Measurements from ENCODE around the gene PRDM16.

PRDM16 gene

DNA sequence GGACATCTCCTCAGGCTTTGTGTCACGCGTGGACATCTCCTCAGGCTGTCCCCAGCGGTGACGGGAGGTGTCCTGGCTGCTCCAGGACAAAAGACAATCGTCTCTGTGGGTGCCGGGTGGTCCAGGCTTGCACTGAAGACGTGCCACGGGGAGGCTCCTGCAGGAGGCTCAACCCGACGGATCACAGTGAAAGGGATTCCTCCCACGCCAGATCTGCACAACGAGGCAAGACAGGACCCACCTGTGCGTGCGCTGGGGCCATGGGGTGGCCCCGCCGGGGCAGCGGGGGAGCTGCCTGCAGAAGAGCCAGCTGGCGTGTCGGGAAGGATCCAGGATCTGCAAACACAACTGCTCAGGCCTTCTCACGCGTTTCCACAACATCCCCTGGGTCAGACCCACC, 366.7 kb downstream of the PRDM16 start:
- TF ChIP-seq CTCF (IDR thresholded peaks at IDR 0.05; ENCODE audit: low read length) (no peak), EZH2 (IDR thresholded peaks at IDR 0.05; ENCODE audit: borderline replicate concordance, low read length) (no peak)
- H3K4me2 ChIP-seq (ENCODE audit: low read length): no peak overlapping the region
- no peaks in the 10 kb centered on the region for H3K4me1 ChIP-seq (ENCODE audit: insufficient read depth, low read length, severe bottlenecking)
- H3K27me3 ChIP-seq (ENCODE audit: insufficient read depth, low read length): no peaks in the 10 kb centered on the region
- H3K9ac ChIP-seq (ENCODE audit: low read length): no peak overlapping the region
- H4K20me1 ChIP-seq (ENCODE audit: insufficient read depth, low read length): no peaks in the 10 kb centered on the region
- no peaks in the 10 kb centered on the region for H3F3A ChIP-seq (ENCODE audit: insufficient read depth, low read length)
- no peaks in the 10 kb centered on the region for H3K9me2 ChIP-seq (ENCODE audit: low read depth, low read length)
- no peak overlapping the region for H2AFZ ChIP-seq (ENCODE audit: low read length)
- no peaks in the 10 kb centered on the region for H3K79me2 ChIP-seq (ENCODE audit: insufficient read depth, low read length)
- H3K9me3 ChIP-seq (ENCODE audit: low read length): no peaks in the 10 kb centered on the region
- no peaks in the 10 kb centered on the region for H3K36me3 ChIP-seq (ENCODE audit: insufficient read depth, low read length)
- H3K27ac ChIP-seq (ENCODE audit: low read depth, low read length, poor library complexity, severe bottlenecking): no peak overlapping the region
- H3K4me3 ChIP-seq (ENCODE audit: low read depth, low read length, poor library complexity, severe bottlenecking): no peak overlapping the region

DNA sequence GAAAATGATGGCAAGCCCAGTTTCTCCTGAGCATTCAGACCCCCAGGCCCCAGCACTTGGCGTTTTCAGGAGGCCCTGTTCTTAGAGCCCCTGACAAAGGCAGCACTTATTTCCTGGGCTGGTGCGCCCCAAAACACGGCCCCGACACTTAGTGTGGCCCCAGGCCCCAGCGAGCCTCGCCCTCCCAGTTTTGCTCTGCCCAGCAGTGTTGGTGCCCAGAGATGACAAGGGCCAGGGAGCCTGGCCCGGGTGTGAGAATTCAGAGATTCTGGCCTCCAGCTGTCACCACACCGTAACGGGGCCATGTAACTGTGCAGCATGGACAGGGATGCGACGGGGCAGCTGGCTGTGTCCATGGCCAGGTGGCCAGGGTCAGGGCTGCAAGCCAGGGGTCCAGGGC, 367.4 kb downstream of the PRDM16 start:
- Histone ChIP-seq H3F3A (ENCODE audit: insufficient read depth, low read length) (no peaks in the 10 kb centered on the region), H3K79me2 (ENCODE audit: insufficient read depth, low read length) (no peaks in the 10 kb centered on the region), H3K4me2 (ENCODE audit: low read length) (no peak overlapping the region), H3K36me3 (ENCODE audit: insufficient read depth, low read length) (no peaks in the 10 kb centered on the region), H3K27ac (ENCODE audit: low read depth, low read length, poor library complexity, severe bottlenecking) (no peak overlapping the region), H3K9me2 (ENCODE audit: low read depth, low read length) (no peaks in the 10 kb centered on the region), H3K4me3 (ENCODE audit: low read depth, low read length, poor library complexity, severe bottlenecking) (no peak overlapping the region), H3K9me3 (ENCODE audit: low read length) (no peaks in the 10 kb centered on the region), H3K27me3 (ENCODE audit: insufficient read depth, low read length) (no peaks in the 10 kb centered on the region), H3K9ac (ENCODE audit: low read length) (no peak overlapping the region), H2AFZ (ENCODE audit: low read length) (no peak overlapping the region), H4K20me1 (ENCODE audit: insufficient read depth, low read length) (no peaks in the 10 kb centered on the region), H3K4me1 (ENCODE audit: insufficient read depth, low read length, severe bottlenecking) (no peaks in the 10 kb centered on the region)
- TF ChIP-seq EZH2 (IDR thresholded peaks at IDR 0.05; ENCODE audit: borderline replicate concordance, low read length) (no peak), CTCF (IDR thresholded peaks at IDR 0.05; ENCODE audit: low read length) (no peak)

- H3K27me3 ChIP-seq (ENCODE audit: insufficient read depth, low read length): no peaks in the 10 kb centered on the region
- H4K20me1 ChIP-seq (ENCODE audit: insufficient read depth, low read length): no peaks in the 10 kb centered on the region
- no peaks in the 10 kb centered on the region for H3K9me2 ChIP-seq (ENCODE audit: low read depth, low read length)
- no peaks in the 10 kb centered on the region for H3K4me1 ChIP-seq (ENCODE audit: insufficient read depth, low read length, severe bottlenecking)
- TF ChIP-seq EZH2 (IDR thresholded peaks at IDR 0.05; ENCODE audit: borderline replicate concordance, low read length) (no peak), CTCF (IDR thresholded peaks at IDR 0.05; ENCODE audit: low read length) (no peak)
- no peaks in the 10 kb centered on the region for H3K79me2 ChIP-seq (ENCODE audit: insufficient read depth, low read length)
- no peak overlapping the region for H3K4me3 ChIP-seq (ENCODE audit: low read depth, low read length, poor library complexity, severe bottlenecking)
- no peak overlapping the region for H3K27ac ChIP-seq (ENCODE audit: low read depth, low read length, poor library complexity, severe bottlenecking)
- no peaks in the 10 kb centered on the region for H3K9me3 ChIP-seq (ENCODE audit: low read length)
- H3F3A ChIP-seq (ENCODE audit: insufficient read depth, low read length): no peaks in the 10 kb centered on the region
- no peak overlapping the region for H2AFZ ChIP-seq (ENCODE audit: low read length)
- H3K9ac ChIP-seq (ENCODE audit: low read length): no peak overlapping the region
- H3K4me2 ChIP-seq (ENCODE audit: low read length): no peak overlapping the region
- no peaks in the 10 kb centered on the region for H3K36me3 ChIP-seq (ENCODE audit: insufficient read depth, low read length)
Observed at GRCh38 chr1:3436901-3437300, 367.9 kb downstream of the PRDM16 start.

All from OCI-LY1 (cell line).